ENCODE data around the gene ZNF329. TPM values are rescaled to one million over a fixed set of nuclear protein-coding genes. Genes with fewer than 3 reads are reported as not detected.

The ZNF329 gene
- 4.9 and 8.1 TPM in 2 replicates for total RNA-seq

DNA sequence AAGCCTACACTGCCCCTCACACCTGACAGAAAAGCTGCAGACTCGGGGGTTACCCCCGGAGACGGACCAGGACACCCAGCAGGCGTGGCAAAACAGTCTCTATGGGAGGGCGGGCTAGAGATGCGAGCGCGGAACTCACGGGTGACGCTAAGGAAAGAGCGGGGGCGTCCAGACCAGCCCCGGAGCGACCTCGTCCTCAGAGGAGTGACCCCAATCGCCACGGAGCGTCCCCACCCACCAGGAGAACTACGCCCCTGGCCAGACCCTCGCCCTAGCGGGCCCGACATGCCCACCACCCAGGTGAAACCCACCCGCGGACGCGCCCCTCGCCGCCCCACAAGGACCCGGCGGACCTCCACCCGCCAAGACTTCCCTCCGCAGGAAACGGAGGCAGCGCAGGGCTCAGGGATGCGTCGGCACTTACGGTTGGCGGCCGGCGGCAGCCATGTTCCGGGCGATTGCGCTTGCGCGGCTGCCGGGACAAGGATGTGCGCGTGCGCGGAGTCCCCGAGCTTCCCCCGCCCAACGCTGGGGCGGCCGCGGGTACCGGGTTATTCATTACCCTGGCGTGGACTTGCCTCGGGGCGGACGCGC is at the start of gene ZNF329:
TSS of gene ZNF329 (minus strand) at position 462 of the 594 bp plus-strand sequence. CDS start 21,286 bp downstream, outside the sequence.

DNA sequence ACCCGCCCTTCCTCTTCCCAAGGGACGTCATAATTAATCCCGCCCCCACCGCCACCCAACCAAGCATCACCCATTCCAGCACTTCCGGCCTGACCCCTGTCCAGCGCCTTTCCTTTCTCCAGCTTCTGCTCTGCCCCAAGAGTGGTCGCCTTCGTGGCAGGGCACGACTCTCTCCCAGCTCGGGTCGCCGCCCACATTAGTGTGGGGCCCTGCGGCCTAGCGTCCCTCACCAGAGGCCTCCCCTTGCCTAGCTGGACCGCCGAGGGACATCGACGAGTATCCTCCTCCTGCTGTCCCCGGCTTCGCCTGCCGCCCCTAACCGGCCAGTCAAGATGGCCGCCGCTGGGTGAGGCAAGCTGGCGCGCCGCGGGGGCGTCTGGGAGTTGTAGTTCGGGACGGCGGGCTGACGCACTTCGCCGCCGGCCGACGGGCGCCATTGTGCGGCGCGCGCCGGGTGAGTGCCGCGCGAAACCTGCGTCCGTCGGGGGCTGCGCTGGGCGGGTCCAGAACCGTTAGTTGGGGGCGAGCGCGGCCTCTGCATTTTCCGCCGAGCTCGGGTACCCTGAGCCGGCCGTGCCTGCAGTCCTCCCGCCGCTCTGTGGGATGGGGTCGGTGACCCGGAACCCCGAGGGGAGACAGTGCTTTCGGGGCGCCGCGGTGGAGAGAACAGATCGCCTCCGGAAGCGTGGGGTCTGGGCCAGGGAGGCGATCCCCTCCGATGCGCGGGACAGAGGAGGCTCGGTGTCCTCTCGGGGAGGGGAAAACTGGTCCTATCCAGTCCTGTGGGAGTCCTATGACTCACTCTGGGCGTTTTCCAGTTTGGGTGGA is 32.6 kb upstream of the ZNF329 start, which contains the start of gene ZNF274:
TSS of gene ZNF274 (plus strand) at position 73 of the 828 bp plus-strand sequence. CDS start 905 bp downstream, outside the sequence.

DNA sequence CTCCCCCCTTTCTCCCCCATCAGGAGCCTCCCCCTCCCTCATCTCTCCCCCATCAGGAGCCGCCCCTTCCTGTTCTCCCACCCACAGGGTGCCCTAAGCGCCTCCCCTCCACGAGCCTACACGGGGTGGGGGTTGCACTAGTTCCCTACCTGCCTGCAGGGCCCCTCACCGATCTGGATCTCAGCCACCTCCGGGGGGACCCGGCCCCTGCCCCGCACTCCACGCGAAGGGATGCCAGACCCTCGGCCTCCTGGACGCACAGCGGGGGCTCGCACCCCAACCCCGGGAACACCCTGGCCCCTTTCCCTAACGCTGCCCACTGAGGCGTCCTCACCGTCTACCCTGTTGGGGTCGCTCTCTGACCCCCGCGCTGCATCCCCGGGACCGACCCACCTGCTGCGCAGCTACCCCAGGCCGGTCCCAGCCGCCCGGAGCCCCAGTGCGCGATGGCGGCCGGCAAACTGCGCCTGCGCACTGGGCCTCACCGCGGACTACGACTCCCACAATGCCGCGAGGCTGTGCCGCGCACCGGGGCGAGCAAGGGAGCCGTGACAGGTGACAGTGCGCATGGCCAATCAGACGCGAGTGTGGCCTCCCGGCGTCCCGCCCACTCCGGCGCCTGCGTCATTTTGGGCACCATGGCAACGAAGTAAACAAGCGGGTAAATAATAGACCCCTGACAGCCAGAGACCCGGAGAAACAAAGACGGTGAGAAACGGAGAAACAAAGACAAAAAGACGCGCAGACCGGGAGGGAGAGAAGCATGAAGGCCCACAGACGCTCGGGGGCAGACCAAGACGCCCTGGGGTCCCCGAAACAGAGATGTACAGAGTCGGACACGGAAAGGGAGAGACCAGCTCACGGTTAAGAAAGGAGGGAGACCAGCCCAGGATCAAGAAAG is 52.6 kb downstream of the ZNF329 start, which contains the start of gene ZSCAN18:
TSS of gene ZSCAN18 (minus strand) at position 451 of the 901 bp plus-strand sequence. CDS start 7,964 bp downstream, outside the sequence.

Other genes starting within 250 kb of the ZNF329 start
- 5.5 and 6.1 TPM in 2 replicates for gene ZNF417, start 234.2 kb downstream of the ZNF329 start, total RNA-seq
- gene ZNF418, start 215.4 kb downstream of the ZNF329 start, total RNA-seq: 3.0 and 7.7 TPM in 2 replicates
- gene ZNF256, start 203.1 kb downstream of the ZNF329 start, total RNA-seq: 2.1 and 2.5 TPM in 2 replicates
- gene C19orf18, start 176.3 kb downstream of the ZNF329 start, total RNA-seq: 0.13 TPM in 1 of 2 replicates, not detected in the other
- gene ZNF606, start 148.0 kb downstream of the ZNF329 start, total RNA-seq: 5.7 and 18.0 TPM in 2 replicates
- not detected in 2 replicates for gene ZSCAN1, start 116.8 kb downstream of the ZNF329 start, total RNA-seq
- 1.1 and 5.5 TPM in 2 replicates for gene ZNF135, start 91.5 kb downstream of the ZNF329 start, total RNA-seq
- gene ZSCAN18, start 52.6 kb downstream of the ZNF329 start, total RNA-seq: 23.0 and 59.3 TPM in 2 replicates
- 11.1 and 13.7 TPM in 2 replicates for gene ZNF274, start 32.3 kb upstream of the ZNF329 start, total RNA-seq
- 26.9 and 38.4 TPM in 2 replicates for gene ZNF544, start 78.1 kb upstream of the ZNF329 start, total RNA-seq
- 4.6 and 10.0 TPM in 2 replicates for gene ZNF8, start 128.2 kb upstream of the ZNF329 start, total RNA-seq
- gene ERVK3-1, start 154.6 kb upstream of the ZNF329 start, total RNA-seq: 21.0 and 35.8 TPM in 2 replicates
- gene ZSCAN22, start 176.2 kb upstream of the ZNF329 start, total RNA-seq: 2.0 and 3.7 TPM in 2 replicates
- 24.1 and 28.8 TPM in 2 replicates for gene A1BG, start 202.7 kb upstream of the ZNF329 start, total RNA-seq
- under 0.01 and 2.8 TPM in 2 replicates for gene ZNF497, start 212.0 kb upstream of the ZNF329 start, total RNA-seq
- gene ZNF837, start 230.2 kb upstream of the ZNF329 start, total RNA-seq: 4.9 and 7.5 TPM in 2 replicates
- 1,981 and 2,018 TPM in 2 replicates for gene RPS5, start 236.5 kb upstream of the ZNF329 start, total RNA-seq
- 0.13 TPM in 1 of 2 replicates, not detected in the other for gene RNF225, start 244.9 kb upstream of the ZNF329 start, total RNA-seq